HG02759 (cell line): Measurements from ENCODE around the gene RPL10L.

ENCODE experiments used
- ATAC-seq: cut with Tn5 transposase; IDR thresholded peaks from one replicate; pipeline ENCODE4 v1.9.1; 2021; ENCODE audit warnings: mild to moderate bottlenecking, moderate library complexity; ENCODE audit not compliant: unreplicated experiment

The RPL10L gene

DNA sequence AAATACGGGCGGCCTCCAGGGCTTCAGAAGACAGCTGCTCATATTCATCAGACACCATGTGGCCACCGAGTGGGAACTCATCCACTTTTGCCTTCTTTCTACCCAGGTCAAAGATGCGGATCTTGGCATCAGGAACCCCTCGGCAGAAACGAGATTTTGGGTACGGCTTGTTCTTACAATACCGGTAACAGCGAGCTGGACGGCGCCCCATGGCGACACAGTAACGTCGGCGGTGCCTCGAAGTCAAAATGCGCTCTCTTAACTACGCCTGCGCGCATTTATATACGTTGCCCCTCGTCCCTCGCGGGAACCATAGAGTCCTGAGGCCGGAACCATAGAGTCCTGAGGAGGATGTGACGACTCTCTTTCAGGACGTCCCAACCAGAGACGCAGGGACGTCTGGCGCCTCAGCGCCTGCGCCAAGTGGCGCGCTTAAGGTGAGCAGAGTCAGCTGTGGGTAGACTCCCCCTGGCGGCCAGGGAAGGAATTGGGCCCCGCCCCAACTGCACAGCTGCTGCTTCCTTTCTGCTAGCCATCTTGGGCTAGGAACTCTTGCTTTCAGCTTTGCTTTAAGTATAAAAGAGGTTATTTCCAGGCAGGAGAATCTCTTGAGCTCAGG lies at the start of gene RPL10L:
Gene RPL10L (minus strand): TSS at position 256 of the 619 bp plus-strand sequence. CDS start 45 bp downstream, at position 211.
- no peak for ATAC-seq

DNA sequence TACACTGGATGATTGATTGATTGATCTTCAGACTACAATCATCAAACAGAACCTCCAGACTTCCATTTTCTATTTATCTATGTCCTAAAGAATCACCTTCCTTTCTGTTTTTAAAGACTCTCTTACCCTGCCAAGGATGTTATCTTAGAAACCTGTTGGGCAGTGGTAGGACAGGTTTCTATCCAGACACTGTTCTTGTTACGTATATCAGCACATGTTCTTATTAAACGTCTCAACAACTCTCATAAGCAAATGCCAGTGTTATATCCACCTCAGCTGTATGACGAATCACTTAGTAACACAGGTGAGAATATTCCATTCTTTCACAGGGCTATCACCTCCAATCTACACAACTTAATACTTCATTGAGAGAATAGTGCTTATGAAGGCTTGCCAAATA lies 40.2 kb upstream of the RPL10L start:
- ATAC-seq, result no peak

DNA sequence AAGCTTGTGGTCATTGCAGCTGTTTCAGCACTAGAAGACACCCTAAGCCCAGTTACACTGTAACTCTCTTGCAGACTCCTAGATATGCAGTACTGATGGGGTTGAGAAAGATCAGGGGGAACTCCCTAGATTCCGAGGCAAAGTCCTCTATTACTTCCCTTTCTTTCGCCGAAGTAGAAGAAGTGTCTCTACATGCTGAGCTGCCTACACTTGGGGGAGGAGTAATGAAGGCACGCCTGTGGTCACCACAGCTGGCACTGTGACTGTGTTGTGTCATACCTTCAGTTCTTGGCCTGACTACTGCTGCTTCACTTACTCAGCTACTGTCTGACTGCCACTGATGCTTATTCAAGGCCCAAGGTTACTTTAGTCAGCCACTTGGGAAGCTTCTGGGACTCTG lies 35.1 kb upstream of the RPL10L start:
- no peak for ATAC-seq

DNA sequence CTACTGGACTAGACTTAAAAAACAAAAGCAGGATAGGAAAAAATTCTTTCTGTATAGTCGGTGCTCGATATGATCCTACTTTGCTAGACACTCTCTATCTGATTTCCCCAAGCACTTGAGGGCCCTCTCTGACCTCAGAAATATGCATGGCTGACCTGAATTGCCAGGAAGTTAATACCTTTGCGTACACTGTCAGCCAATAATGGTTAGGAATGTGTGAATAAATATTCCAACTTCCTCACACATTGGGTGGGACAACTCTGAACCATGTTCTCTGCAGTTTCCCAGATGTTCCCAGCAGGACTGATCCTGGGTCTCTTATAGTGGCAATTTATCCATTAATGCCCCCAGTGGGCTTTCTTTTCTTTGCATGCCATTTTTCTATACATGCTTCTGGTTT lies 20.5 kb upstream of the RPL10L start:
- no peak for ATAC-seq

DNA sequence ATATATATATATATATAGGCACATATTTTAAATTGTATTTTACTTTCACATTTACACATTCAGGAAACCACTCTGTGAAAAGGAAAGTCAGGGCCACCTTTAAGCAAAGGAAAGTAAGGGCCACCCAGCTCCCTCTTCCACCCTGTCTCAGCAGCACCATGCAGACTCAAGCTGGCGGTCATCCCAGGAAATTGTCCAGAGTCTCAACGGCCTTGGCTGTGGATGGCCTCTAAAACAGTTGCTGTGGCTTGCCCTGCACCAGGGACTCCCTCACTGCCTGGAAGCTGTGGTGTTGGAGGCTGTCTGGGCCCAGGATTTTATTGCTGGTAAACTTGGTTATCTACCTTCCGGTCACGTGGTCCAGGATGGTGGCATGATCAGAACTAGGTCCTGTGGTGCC lies 11.8 kb upstream of the RPL10L start:
- no peak for ATAC-seq

DNA sequence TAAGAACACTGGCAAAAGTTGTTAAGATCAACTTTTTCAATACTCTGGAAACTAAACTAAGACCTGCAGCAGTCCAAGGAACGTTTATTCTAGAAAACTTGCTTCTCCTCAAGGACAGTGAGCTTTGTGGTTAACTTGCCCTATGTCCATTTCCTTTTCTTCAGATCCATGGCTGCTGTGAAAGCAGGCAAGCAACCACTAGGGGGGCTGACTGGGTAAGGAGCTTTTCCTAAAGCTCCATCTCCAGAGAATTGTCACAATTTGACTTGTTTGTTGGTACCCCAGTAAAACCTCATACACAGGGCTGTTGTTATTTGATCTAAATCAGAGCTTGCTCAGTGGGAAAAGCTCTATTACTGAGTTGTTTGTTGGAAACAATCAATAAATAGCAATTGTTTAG lies 10.1 kb upstream of the RPL10L start:
- no peak for ATAC-seq

DNA sequence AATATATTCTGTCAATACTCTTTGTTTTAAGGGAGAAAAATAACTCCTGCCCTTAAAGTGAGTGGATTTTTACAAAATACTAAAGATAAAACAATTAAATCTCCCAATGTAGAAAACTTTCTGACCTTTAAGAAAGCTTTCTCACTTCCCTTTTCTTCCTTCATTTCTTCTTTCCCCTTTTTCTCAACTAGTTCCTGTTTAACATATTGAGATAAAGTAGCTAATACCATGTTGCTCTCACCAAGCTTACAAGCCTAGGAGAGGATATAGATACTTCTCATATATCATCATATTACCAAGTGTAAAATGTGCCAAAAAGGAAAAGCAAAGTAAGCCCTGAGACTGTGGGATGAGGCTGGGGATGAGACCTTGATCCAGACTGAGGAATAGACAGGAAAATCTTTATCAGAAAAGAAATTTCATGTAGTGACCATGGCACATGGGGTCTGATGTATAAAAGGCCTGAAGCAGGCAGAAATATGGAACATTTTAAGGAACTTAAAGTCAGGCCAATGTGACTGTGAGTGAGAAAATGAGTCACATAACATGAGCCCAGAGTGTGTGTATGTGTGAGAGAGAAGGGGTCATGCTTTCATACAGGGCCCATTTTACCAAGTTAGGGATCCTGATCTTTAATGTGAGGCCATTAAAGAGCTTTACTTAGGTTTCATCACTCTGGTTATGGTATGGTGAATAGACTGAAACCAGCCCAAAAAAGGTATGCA lies 1.6 kb upstream of the RPL10L start:
- ATAC-seq, result no peak

DNA sequence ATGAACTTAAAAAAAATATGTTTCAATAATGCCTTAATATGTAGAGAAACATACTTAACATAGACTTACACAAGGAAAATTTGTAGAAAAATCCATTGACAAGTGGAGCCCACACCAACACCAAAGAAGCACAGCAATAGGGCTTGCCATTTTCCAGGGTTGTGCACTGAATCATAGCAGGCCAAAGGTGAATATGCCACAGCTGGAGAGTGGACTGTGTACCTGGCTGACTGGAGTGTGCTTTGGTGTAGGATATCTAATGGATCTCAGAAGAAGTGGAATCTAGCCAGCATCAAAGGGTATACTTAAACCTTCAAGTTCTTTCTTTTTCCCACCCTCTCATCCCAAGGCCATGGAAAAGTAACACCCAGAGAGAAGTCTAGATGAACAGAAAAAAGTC lies 4.8 kb downstream of the RPL10L start:
- no peak for ATAC-seq

DNA sequence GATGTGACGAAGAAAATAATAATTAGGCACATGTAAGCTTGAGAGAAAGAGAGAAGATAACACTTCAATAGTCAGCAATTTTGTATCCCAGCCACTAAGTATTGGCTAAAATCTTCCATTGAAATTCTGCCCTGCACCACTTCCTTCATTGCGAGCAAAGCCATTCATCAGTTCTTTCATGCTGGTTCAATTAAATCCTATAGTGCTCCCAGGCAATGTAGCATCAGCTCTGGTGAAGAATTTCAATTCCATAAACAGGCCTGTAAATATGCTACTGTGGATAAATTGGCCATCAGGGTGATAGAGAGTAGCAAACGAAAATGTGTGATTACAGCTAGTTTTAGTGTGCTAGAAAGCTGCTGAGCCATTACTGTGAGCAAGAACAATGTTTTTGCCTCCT lies 24.7 kb downstream of the RPL10L start:
- no peak for ATAC-seq
